Measurements from ENCODE around the gene DOC2A.

DOC2A gene

GRCh38 chr16:29989111-29989858, 21.5 kb downstream of the DOC2A start:
- DNase-seq (ENCODE audit: low spot score), result no peak

DNA sequence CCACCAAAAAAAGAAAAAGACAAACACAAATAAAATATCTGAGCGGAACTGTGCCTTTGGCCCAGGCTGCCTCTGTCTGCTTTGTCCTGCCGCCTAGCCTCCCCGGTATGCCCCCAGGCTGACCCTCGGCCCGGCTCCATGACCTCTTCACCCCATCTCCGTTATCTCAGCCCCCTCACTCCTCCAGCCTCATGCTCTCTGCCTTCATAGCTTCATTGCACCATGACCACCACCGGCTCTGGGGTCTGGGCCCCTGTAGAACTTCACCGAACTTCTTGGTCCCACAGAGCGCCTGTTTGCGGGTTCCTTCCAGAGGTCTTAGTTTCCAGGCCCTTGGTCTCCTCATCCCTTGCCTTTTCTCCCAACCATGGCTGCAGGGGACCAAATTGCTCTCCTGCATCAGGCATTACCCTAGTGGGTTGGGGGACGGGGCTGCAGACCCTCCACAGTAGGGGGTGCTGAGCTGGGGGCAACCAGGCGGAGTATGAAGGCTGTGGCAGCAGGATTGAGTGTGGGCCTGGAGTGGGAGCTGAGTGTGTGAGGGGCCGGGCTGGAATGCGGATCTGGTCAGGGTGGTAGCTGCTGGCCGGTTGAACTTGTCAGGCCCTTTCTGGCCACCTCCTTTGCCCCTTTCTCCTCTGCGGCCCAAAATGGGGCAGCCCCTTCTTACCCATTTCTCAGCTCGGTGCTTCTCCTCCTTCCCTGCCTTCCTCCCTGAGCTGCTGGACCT, 22.3 kb downstream of the DOC2A start:
- no peak for DNase-seq (ENCODE audit: low spot score)

DNA sequence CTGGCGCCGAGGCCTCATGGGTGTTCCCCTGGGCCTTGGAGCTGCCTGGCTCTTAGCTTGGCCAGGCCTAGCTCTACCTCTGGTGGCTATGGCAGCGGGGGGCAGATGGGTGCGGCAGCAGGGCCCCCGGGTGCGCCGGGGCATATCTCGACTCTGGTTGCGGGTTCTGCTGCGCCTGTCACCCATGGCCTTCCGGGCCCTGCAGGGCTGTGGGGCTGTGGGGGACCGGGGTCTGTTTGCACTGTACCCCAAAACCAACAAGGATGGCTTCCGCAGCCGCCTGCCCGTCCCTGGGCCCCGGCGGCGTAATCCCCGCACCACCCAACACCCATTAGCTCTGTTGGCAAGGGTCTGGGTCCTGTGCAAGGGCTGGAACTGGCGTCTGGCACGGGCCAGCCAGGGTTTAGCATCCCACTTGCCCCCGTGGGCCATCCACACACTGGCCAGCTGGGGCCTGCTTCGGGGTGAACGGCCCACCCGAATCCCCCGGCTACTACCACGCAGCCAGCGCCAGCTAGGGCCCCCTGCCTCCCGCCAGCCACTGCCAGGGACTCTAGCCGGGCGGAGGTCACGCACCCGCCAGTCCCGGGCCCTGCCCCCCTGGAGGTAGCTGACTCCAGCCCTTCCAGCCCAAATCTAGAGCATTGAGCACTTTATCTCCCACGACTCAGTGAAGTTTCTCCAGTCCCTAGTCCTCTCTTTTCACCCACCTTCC, 23.3 kb downstream of the DOC2A start:
- DNase-seq (ENCODE audit: low spot score), result no peak

DNA sequence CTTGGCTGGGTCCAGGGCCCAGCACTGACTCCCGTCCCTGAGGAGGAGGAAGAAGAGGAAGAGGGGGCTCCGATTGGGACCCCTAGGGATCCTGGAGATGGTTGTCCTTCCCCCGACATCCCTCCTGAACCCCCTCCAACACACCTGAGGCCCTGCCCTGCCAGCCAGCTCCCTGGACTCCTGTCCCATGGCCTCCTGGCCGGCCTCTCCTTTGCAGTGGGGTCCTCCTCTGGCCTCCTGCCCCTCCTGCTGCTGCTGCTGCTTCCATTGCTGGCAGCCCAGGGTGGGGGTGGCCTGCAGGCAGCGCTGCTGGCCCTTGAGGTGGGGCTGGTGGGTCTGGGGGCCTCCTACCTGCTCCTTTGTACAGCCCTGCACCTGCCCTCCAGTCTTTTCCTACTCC, 23.9 kb downstream of the DOC2A start:
- no peak for DNase-seq (ENCODE audit: low spot score)

DNA sequence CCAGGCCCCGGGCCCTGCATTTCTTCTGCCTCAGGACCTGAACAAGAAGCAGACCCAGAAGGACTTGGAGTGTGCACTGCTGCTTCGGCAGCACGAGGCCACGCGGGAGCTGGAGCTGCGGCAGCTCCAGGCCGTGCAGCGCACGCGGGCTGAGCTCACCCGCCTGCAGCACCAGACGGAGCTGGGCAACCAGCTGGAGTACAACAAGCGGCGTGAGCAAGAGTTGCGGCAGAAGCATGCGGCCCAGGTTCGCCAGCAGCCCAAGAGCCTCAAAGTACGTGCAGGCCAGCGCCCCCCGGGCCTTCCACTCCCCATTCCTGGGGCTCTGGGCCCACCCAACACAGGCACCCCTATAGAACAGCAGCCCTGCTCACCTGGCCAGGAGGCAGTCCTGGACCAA, 24.6 kb downstream of the DOC2A start:
- DNase-seq (ENCODE audit: low spot score), result no peak

DNA sequence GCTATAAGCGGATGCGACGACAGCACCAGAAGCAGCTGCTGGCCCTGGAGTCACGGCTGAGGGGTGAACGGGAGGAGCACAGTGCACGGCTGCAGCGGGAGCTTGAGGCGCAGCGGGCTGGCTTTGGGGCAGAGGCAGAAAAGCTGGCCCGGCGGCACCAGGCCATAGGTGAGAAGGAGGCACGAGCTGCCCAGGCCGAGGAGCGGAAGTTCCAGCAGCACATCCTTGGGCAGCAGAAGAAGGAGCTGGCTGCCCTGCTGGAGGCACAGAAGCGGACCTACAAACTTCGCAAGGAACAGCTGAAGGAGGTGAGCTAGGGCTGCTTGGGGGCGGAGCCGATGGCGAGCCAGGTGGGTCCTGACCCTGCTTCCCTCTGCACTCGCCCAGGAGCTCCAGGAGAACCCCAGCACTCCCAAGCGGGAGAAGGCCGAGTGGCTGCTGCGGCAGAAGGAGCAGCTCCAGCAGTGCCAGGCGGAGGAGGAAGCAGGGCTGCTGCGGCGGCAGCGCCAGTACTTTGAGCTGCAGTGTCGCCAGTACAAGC, 25.5 kb downstream of the DOC2A start:
- DNase-seq (ENCODE audit: low spot score), result no peak

GRCh38 chr16:29984764-29985147, 26.1 kb downstream of the DOC2A start:
- no peak for DNase-seq (ENCODE audit: low spot score)

DNA sequence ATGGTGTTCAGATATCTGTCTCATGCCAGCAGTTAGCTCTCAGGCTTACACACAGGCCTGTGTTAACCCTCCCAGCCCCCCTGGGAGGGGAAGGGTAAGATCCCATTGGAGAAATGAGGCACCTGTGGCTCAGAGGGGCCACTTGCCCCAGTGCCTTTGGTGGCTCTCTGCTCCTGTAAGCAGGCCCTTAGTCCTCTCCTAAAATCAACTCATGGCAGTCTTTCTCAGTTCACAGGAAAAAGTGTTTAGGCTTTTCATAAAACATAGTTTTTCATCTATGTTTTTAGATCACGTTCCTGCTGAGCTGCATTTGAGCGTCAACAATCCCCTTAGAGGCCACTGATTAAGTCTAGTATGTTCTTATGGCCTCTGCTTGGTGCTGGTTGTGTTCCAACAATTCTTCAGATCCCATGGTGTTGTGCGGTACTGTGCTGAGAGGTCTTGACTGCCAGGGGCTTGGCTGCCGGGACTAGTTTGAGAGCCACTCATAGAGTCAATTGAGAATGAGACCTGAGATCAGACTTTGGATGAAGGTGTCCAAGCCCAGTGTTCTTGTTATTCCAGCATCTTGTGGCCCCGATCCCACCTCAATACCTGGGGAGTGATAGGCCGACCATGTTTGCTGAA, 26.6 kb downstream of the DOC2A start:
- no peak for DNase-seq (ENCODE audit: low spot score)

DNA sequence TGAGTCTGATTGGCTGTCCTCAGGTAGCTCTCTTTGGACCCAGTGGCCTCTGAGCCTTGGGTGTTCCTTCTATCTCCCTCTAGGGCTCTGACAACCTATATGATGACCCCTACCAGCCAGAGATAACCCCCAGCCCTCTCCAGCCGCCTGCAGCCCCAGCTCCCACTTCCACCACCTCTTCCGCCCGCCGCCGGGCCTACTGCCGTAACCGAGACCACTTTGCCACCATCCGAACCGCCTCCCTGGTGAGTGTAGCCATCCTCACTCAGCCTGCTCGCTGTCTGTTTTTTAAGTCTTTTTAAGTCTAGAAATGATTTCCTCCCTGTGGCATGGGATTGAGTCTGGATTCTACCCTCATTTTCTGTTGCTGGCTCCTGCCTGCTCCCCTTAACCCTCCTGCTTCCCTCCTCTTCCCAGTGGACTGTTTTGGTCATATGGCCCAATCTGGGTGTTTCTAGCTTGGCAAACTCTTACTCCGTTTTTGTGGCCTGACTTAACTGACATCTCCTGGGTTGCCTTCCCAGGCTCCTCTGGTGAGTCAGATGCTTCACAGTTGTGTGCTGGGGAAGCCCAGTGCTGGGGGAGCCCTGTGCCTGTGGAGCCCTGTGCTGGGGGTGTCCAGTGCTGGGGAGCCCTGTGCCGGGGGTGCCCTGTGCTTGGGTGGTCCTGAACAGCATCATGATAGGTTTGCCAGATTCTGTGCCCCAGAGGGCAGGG, 27.2 kb downstream of the DOC2A start:
- no peak for DNase-seq (ENCODE audit: low spot score)

- no peak for DNase-seq (ENCODE audit: low spot score)
Measured at GRCh38 chr16:29982560-29983419, 28.0 kb downstream of the DOC2A start.

DNA sequence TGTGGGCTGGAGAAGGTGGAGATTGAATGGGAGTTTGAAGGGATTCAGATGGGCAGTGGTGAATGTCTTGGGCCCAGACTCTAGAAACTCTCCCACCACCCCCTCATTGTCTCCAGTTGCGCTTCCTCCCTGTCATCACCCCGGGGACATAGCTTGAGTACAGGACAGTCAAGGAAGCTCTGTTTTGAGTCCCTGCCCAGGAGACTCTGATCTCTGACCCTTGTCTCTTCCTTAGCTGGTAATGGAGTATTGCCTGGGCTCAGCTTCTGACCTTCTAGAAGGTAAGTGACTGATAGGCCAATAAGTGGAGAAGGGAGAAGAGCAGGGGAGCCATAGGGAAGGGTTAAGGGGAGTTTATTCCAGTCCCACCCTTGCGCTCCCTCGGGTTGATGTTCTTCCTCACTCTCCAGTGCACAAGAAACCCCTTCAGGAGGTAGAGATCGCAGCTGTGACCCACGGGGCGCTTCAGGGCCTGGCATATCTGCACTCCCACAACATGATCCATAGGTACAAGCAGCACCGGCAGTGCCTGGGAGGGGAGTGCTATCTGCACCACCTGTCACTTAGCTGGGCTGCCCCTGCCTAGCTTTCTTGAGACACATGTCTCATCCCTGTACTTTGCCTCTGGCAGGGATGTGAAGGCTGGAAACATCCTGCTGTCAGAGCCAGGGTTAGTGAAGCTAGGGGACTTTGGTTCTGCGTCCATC, 32.1 kb downstream of the DOC2A start:
- DNase-seq (ENCODE audit: low spot score), result no peak

GRCh38 chr16:29978081-29978480, 32.7 kb downstream of the DOC2A start:
- DNase-seq (ENCODE audit: low spot score), result no peak

- no peak for DNase-seq (ENCODE audit: low spot score)
Measured at GRCh38 chr16:29977063-29977825, 33.6 kb downstream of the DOC2A start.

DNA sequence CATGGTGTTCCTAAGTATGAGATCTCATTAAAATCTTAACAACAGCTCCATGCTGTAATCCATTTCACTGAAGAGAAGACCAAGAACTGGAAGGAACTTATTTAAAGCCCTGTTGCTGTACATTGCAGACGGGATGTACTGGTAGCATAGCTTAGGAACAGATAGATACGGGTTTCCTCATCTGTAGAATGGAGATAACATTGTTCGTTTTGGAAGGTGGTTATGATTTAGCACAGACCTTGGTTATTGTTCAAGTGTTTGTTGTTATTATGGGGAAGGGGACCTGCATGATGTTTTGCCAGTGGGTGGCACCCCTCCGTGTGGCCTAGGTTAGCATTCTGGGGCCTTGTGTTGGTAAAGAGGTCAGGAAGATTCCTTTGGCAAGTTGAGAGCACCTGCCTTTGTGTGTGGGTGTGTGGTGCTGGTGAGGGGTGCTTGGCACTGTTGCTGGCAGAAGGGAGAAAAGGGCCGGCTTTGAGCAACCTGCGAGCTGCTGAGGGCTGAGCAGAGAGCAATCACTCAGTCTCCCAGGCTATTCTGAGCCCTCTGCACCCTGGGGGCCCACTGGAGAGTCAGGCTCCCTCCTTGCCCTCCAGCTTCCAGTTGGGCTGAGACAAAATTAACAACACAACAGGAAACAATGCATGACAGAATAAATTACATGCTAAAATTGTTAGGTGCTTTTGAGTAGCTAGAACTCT, 34.9 kb downstream of the DOC2A start:
- no peak for DNase-seq (ENCODE audit: low spot score)

- no peak for DNase-seq (ENCODE audit: low spot score)
Measured at GRCh38 chr16:29975134-29975538, 35.7 kb downstream of the DOC2A start.

GRCh38 chr16:29974291-29975133, 36.3 kb downstream of the DOC2A start:
- no peak for DNase-seq (ENCODE audit: low spot score)

GRCh38 chr16:29973384-29974246, 37.2 kb downstream of the DOC2A start, which contains the start of gene TAOK2:
Gene TAOK2, plus strand, starts transcription at chr16:29973868. Its CDS starts 3,905 bp downstream, at chr16:29977773.
- peak; percentile 98 for DNase-seq (ENCODE audit: low spot score)
